ENCODE measurements around the gene MTHFD2L.

- TF ChIP-seq SUZ12 (IDR thresholded peaks at IDR 0.05; ENCODE audit: low read length) (no peak), CHD2 (IDR thresholded peaks at IDR 0.05; ENCODE audit: low read length) (no peak), CTCF (IDR thresholded peaks at IDR 0.05; ENCODE audit: control extremely low read depth in 1 of 3, insufficient read depth in 1 of 3, low read depth in 1 of 3, low read length in 3 of 3) (peak; percentile 26 to 85 (median 79)), CHD1 (IDR thresholded peaks at IDR 0.05; ENCODE audit: low read depth, low read length) (no peak), CTBP2 (IDR thresholded peaks at IDR 0.05; ENCODE audit: borderline replicate concordance, insufficient read depth, insufficient read length, low read length) (no peak), POLR2AphosphoS5 (IDR thresholded peaks at IDR 0.05; ENCODE audit: low read depth, low read length) (no peak), JUN (IDR thresholded peaks at IDR 0.05; ENCODE audit: low read depth, low read length) (no peak), TEAD4 (IDR thresholded peaks at IDR 0.05; ENCODE audit: low read depth, low read length) (no peak), SP1 (IDR thresholded peaks at IDR 0.05; ENCODE audit: low read depth, low read length) (no peak)
Observed at GRCh38 chr4:74133786-74134499, 24.0 kb upstream of the MTHFD2L start.

Measured in H1 (cell line).